ENCODE data around the gene GRIK4.
"Not testable (repeated sequence)": the region's sequence is repeated elsewhere in the genome, so short reads cannot be mapped to it uniquely, and the experiment has no call there.

GRIK4 gene

GRCh38 chr11:121031167-121031566 lies 519.6 kb downstream of the GRIK4 start:
- no peak for DNase-seq

GRCh38 chr11:121031648-121032047 lies 520.1 kb downstream of the GRIK4 start:
- not testable (repeated sequence) for DNase-seq

- no peak for DNase-seq
Measured at GRCh38 chr11:121032546-121032945, 521.0 kb downstream of the GRIK4 start.

DNA sequence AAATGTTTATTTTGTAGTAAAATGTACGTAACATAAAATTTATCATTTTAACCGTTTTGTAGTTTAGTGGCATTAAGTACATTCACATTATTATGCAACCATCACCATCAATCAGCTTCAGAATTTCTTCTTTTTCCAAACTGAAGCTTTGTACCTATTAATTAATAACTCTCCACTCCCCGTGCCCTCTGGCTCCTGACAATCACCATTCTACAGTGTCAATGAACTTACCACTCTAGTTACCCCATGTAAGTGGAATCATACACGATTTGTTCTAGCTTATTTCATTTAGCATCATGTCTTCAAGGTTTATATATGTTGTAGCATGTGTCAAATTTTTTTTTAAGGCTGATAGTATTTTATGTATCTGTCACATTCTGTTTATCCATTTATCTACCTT lies 522.1 kb downstream of the GRIK4 start:
- no peak for DNase-seq

DNA sequence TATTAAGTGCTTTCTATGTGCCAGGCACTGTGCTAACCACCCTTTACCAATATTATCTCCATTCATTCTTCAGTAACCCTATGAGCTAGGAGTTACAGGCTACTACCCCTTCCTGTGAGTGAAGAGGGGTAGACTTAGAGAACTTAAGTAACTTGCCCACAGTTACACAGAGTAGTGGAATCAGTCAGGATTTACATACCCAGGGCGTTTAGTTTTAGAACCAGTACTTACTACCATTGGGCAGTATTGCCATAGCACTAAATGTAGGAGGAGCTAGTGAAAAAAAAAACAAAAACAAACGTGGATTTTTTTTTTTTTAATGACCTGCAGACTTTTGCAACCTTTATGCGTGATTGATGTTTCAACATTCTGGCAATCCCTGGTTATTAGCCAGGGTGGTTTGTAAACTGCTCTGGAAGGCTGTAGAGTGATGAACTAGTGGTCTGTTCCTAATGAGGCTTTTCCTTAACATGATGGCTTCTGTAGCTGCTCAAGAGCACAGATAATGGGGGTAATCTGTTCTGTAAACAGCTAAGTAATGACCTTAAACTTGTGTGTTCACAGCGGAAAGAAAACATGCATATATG lies 523.7 kb downstream of the GRIK4 start:
- no peak for DNase-seq

DNA sequence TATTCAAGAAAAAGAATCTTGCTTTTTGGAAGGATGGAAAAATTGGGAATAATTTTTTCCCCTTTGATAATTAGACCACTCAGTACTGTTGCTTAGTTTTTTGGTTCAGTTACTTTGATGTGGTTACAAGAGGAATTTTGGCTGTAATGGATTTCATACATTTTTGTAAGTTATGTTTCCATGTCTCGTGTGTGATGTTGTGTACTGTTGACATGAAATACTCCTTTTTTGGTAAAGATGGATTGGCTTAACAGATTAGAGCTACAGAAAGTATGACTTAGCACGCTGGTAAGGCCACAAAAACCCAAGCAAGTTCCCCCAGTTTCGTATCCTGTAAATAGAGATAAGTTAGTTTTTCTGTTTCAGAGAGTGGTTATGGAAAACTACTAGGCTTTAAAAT lies 524.2 kb downstream of the GRIK4 start:
- no peak for DNase-seq

DNA sequence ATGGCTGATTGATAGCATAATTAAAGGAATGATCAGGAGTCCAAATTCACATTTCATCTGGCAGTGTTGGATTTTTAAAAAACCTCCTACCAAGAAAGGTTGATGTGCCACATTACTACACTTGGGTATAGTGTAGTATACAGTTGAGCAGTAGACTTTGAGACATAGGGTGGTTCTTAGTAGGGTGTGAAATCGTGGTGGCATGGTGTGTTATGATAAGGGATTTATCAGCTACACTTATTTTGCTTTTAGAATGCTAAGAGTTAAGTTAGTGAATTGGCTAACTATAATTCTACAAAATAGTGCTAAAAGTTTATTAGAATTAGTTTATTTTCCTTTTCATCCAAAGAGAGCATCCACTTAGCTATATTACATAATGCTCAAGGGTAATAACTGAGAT lies 525.5 kb downstream of the GRIK4 start:
- no peak for DNase-seq

Measured in SW 1271 (cell line).